ENCODE results near the gene M6PR.

GRCh38 chr12:8993827-8994226 is 44.4 kb upstream of the M6PR start:
- TF ChIP-seq CTCF (conservative IDR thresholded peaks at IDR 0.05; ENCODE audit: low read depth, low read length) (no peak), EZH2 (IDR thresholded peaks at IDR 0.05; ENCODE audit: low read length, unreplicated experiment) (no peak)
